ENCODE data around the gene MAP3K4.

Gene MAP3K4

GRCh38 chr6:161100072-161100471 lies 108.5 kb downstream of the MAP3K4 start:
- Histone ChIP-seq H3K27me3 (ENCODE audit: insufficient read depth, low read length) (no peaks in the 10 kb centered on the region), H2AFZ (ENCODE audit: low read depth, low read length) (no peak overlapping the region), H3K4me1 (ENCODE audit: insufficient read depth, low read length) (peaks cover 3% of the 10 kb centered on the region), H3K9me3 (ENCODE audit: low read length) (no peaks in the 10 kb centered on the region), H3K36me3 (ENCODE audit: insufficient read depth, low read length) (peaks cover 64% of the 10 kb centered on the region), H3K4me3 (ENCODE audit: low read length) (no peak overlapping the region)

DNA sequence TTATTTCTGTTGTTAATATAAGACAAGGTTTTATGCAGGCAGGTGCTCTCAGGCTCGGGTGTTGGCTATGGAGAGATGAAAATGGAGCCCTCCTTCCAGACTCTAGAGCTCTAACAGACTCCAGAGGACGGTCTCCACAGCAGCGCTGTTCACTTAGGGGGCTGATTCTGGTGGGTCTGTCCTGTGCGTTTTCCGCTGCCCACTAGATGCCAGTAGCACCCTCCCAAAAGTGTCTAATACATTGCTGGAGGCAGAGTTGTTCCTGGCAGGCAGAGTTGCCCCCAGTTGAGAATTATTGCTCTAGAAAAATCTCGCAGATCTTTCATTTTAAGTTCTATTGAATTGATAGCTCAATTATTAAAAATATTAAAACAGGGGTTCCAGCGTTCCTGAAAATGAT lies 109.9 kb downstream of the MAP3K4 start:
- no peaks in the 10 kb centered on the region for H3K4me1 ChIP-seq (ENCODE audit: insufficient read depth, low read length)
- H3K9me3 ChIP-seq (ENCODE audit: low read length) = no peaks in the 10 kb centered on the region
- H3K27me3 ChIP-seq (ENCODE audit: insufficient read depth, low read length) = no peaks in the 10 kb centered on the region
- H3K36me3 ChIP-seq (ENCODE audit: insufficient read depth, low read length) = peaks cover 76% of the 10 kb centered on the region
- no peak overlapping the region for H2AFZ ChIP-seq (ENCODE audit: low read depth, low read length)
- H3K4me3 ChIP-seq (ENCODE audit: low read length) = no peak overlapping the region

DNA sequence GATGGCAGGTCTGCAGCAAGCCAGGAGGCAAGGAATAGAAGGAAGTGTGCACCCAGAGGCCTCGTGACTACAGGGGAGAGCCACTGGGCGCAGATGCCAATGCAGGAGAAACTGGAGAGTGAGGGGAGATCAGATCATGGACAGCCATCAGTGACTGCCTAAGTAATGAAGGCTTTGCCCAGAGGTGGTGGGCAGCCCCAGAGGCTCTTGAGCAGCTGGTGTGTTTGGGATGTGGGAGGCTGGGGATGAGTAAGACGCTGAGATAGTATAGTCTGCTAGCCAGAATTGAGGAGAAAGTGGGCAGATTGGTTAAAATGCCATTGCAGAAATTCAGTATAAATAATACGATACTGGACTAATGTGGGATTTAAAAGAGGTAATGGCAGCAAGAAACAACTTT lies 111.9 kb downstream of the MAP3K4 start:
- no peaks in the 10 kb centered on the region for H3K9me3 ChIP-seq (ENCODE audit: low read length)
- no peaks in the 10 kb centered on the region for H3K27me3 ChIP-seq (ENCODE audit: insufficient read depth, low read length)
- H3K4me3 ChIP-seq (ENCODE audit: low read length) = no peak overlapping the region
- H3K4me1 ChIP-seq (ENCODE audit: insufficient read depth, low read length) = no peaks in the 10 kb centered on the region
- peaks cover 78% of the 10 kb centered on the region for H3K36me3 ChIP-seq (ENCODE audit: insufficient read depth, low read length)
- H2AFZ ChIP-seq (ENCODE audit: low read depth, low read length) = no peak overlapping the region

DNA sequence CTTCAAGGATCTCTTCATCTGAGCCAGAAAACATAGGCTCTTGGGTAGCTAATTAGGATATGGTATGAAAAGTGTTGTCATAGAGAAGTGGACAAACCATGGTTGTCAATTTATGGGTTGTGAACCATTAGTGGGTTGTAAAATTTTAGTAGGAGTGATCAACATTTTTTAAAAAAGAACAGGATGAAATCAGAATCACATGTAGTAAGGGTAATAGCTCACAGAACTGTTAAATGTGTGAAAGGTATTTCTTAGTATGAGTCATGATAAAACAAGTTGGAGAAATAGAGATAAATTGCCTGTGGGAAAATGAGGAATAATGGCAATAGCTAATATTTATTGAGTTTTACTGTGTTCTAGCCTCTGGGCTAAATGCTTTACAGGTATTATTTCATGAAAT lies 113.4 kb downstream of the MAP3K4 start:
- no peak overlapping the region for H3K4me3 ChIP-seq (ENCODE audit: low read length)
- peaks cover 79% of the 10 kb centered on the region for H3K36me3 ChIP-seq (ENCODE audit: insufficient read depth, low read length)

GRCh38 chr6:161105408-161105807 lies 113.8 kb downstream of the MAP3K4 start:
- Histone ChIP-seq H2AFZ (ENCODE audit: low read depth, low read length) (no peak overlapping the region), H3K27me3 (ENCODE audit: insufficient read depth, low read length) (no peaks in the 10 kb centered on the region), H3K36me3 (ENCODE audit: insufficient read depth, low read length) (peaks cover 81% of the 10 kb centered on the region), H3K4me1 (ENCODE audit: insufficient read depth, low read length) (no peaks in the 10 kb centered on the region), H3K9me3 (ENCODE audit: low read length) (no peaks in the 10 kb centered on the region), H3K4me3 (ENCODE audit: low read length) (no peak overlapping the region)

More for the DNA sequence above, 113.4 kb downstream of the MAP3K4 start:
- H3K9me3 ChIP-seq (ENCODE audit: low read length) = no peaks in the 10 kb centered on the region
- H3K27me3 ChIP-seq (ENCODE audit: insufficient read depth, low read length) = no peaks in the 10 kb centered on the region
- H2AFZ ChIP-seq (ENCODE audit: low read depth, low read length) = no peak overlapping the region
- H3K4me1 ChIP-seq (ENCODE audit: insufficient read depth, low read length) = no peaks in the 10 kb centered on the region

- Histone ChIP-seq H3K36me3 (ENCODE audit: insufficient read depth, low read length) (peaks cover 88% of the 10 kb centered on the region), H3K9me3 (ENCODE audit: low read length) (no peaks in the 10 kb centered on the region), H3K27me3 (ENCODE audit: insufficient read depth, low read length) (no peaks in the 10 kb centered on the region), H2AFZ (ENCODE audit: low read depth, low read length) (no peak overlapping the region), H3K4me1 (ENCODE audit: insufficient read depth, low read length) (no peaks in the 10 kb centered on the region), H3K4me3 (ENCODE audit: low read length) (no peak overlapping the region)
Observed at GRCh38 chr6:161107779-161108730, 116.5 kb downstream of the MAP3K4 start.

GRCh38 chr6:161108916-161109315 lies 117.3 kb downstream of the MAP3K4 start:
- Histone ChIP-seq H3K36me3 (ENCODE audit: insufficient read depth, low read length) (peaks cover 86% of the 10 kb centered on the region), H3K9me3 (ENCODE audit: low read length) (no peaks in the 10 kb centered on the region), H3K27me3 (ENCODE audit: insufficient read depth, low read length) (no peaks in the 10 kb centered on the region), H3K4me1 (ENCODE audit: insufficient read depth, low read length) (no peaks in the 10 kb centered on the region), H2AFZ (ENCODE audit: low read depth, low read length) (no peak overlapping the region), H3K4me3 (ENCODE audit: low read length) (no peak overlapping the region)

DNA sequence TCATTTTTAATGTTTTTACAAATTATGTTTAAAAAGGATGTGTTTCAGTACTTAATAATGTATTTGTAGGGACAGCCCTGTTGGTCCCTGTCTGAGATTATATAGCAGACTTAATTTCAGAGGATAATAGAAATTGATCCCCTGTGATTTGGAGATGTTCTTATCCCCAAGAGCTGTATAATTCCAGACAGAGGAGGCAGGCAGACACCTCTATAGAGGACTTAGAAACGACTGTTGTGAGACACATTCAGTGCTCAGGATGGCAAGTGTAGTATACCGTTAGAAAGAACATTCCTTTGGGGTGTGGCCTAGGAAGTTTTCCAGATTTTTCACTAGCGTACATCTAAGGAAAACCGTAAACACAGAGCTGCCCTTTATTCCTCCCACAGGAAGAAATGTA lies 117.8 kb downstream of the MAP3K4 start:
- Histone ChIP-seq H2AFZ (ENCODE audit: low read depth, low read length) (no peak overlapping the region), H3K27me3 (ENCODE audit: insufficient read depth, low read length) (no peaks in the 10 kb centered on the region), H3K4me3 (ENCODE audit: low read length) (no peak overlapping the region), H3K36me3 (ENCODE audit: insufficient read depth, low read length) (peaks cover 89% of the 10 kb centered on the region), H3K9me3 (ENCODE audit: low read length) (no peaks in the 10 kb centered on the region), H3K4me1 (ENCODE audit: insufficient read depth, low read length) (no peaks in the 10 kb centered on the region)

GRCh38 chr6:161110028-161110779 lies 118.6 kb downstream of the MAP3K4 start:
- Histone ChIP-seq H3K9me3 (ENCODE audit: low read length) (no peaks in the 10 kb centered on the region), H2AFZ (ENCODE audit: low read depth, low read length) (no peak overlapping the region), H3K27me3 (ENCODE audit: insufficient read depth, low read length) (no peaks in the 10 kb centered on the region), H3K4me3 (ENCODE audit: low read length) (no peak overlapping the region), H3K36me3 (ENCODE audit: insufficient read depth, low read length) (peaks cover 94% of the 10 kb centered on the region), H3K4me1 (ENCODE audit: insufficient read depth, low read length) (no peaks in the 10 kb centered on the region)

DNA sequence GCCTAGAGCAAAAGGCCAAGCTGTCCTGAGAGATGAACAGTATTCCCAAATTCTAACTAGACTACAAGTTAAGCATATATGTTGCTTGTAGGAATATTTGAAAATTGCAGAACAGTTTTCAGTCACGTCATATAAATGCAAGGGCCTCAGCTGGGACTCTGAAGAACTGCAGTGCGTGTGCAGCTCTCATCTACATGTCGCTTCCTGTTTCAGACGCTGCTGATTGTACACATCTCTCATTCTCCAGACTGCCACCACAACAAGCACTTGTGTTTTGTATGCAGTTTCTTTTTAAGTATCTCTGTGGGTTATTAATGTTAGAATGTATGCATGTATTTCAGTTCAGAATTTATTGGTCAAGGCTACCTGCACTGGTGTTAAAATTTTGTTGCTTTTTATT lies 119.7 kb downstream of the MAP3K4 start:
- Histone ChIP-seq H3K36me3 (ENCODE audit: insufficient read depth, low read length) (peaks cover 94% of the 10 kb centered on the region), H3K4me1 (ENCODE audit: insufficient read depth, low read length) (no peaks in the 10 kb centered on the region), H3K4me3 (ENCODE audit: low read length) (no peak overlapping the region), H3K9me3 (ENCODE audit: low read length) (no peaks in the 10 kb centered on the region), H2AFZ (ENCODE audit: low read depth, low read length) (no peak overlapping the region), H3K27me3 (ENCODE audit: insufficient read depth, low read length) (no peaks in the 10 kb centered on the region)

GRCh38 chr6:161115468-161115867 lies 123.9 kb downstream of the MAP3K4 start:
- H3K4me1 ChIP-seq (ENCODE audit: insufficient read depth, low read length) = no peaks in the 10 kb centered on the region

DNA sequence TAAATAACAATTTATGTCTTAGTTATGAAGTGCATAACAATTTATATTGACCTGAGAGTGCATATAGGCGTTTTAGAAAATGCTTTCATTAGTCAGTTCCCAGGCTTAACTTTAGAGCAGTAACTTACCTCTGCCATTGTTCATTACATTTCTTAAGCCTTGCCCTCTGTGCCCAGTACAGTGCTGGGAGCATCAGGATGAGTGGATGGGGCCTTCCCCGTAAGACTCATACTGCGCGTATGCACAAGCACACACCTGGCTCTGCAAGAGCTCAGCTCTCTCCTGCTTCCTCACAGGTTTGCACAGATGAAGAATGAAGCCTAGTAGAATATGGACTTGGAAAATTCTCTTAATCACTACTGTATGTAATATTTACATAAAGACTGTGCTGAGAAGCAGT lies 125.0 kb downstream of the MAP3K4 start:
- H3K9me3 ChIP-seq (ENCODE audit: low read length) = peaks cover 13% of the 10 kb centered on the region
- H3K27me3 ChIP-seq (ENCODE audit: insufficient read depth, low read length) = no peaks in the 10 kb centered on the region
- no peak overlapping the region for H2AFZ ChIP-seq (ENCODE audit: low read depth, low read length)
- H3K4me1 ChIP-seq (ENCODE audit: insufficient read depth, low read length) = no peaks in the 10 kb centered on the region
- H3K36me3 ChIP-seq (ENCODE audit: insufficient read depth, low read length) = peaks cover 83% of the 10 kb centered on the region
- no peak overlapping the region for H3K4me3 ChIP-seq (ENCODE audit: low read length)

More at GRCh38 chr6:161115468-161115867, 123.9 kb downstream of the MAP3K4 start:
- Histone ChIP-seq H3K4me3 (ENCODE audit: low read length) (no peak overlapping the region), H3K36me3 (ENCODE audit: insufficient read depth, low read length) (peaks cover 88% of the 10 kb centered on the region), H2AFZ (ENCODE audit: low read depth, low read length) (no peak overlapping the region), H3K9me3 (ENCODE audit: low read length) (peaks cover 9% of the 10 kb centered on the region), H3K27me3 (ENCODE audit: insufficient read depth, low read length) (no peaks in the 10 kb centered on the region)

GRCh38 chr6:161117308-161117707 lies 125.7 kb downstream of the MAP3K4 start:
- no peak overlapping the region for H2AFZ ChIP-seq (ENCODE audit: low read depth, low read length)
- no peaks in the 10 kb centered on the region for H3K27me3 ChIP-seq (ENCODE audit: insufficient read depth, low read length)
- peaks cover 77% of the 10 kb centered on the region for H3K36me3 ChIP-seq (ENCODE audit: insufficient read depth, low read length)
- peaks cover 14% of the 10 kb centered on the region for H3K9me3 ChIP-seq (ENCODE audit: low read length)
- H3K4me3 ChIP-seq (ENCODE audit: low read length) = no peak overlapping the region
- no peaks in the 10 kb centered on the region for H3K4me1 ChIP-seq (ENCODE audit: insufficient read depth, low read length)
